Transverse colon (tissue), 4 donors: Measurements from ENCODE around the gene CDH19. TPM values are rescaled to one million over a fixed set of nuclear protein-coding genes. Genes with fewer than 3 reads are reported as not detected.
"Not testable (repeated sequence)": the region's sequence is repeated elsewhere in the genome, so short reads cannot be mapped to it uniquely, and the experiment has no call there.

Source experiments
- DNase-seq: peaks from one replicate; pipeline ENCODE4 v3.0.0-alpha.2; 2019
- H3K27ac ChIP-seq, 4 donors: fragments of 200-600 bp; sonication (generic); 2 replicates each; pipeline ENCODE4 v1.5.1; 2016 to 2018; ENCODE audit warnings: inconsistent platforms in 4 of 4
- H3K27me3 ChIP-seq: fragments of 200-600 bp; sonication (generic); 2 replicates; pipeline ENCODE4 v1.5.1; 2017; ENCODE audit warnings: inconsistent platforms
- H3K36me3 ChIP-seq, 4 donors: fragments of 200-600 bp; sonication (generic); 2 replicates each; pipeline ENCODE4 v1.5.1; 2017 to 2019; ENCODE audit warnings: inconsistent platforms in 4 of 4
- H3K4me1 ChIP-seq, 4 donors: fragments of 200-600 bp; sonication (generic); 2 replicates each; pipeline ENCODE4 v1.5.1; 2017 to 2020; ENCODE audit warnings: inconsistent platforms in 4 of 4
- H3K4me3 ChIP-seq, 4 donors: fragments of 200-600 bp; sonication (generic); 1 replicate in 1 of 4; 2 replicates in 3 of 4; pipeline versions ENCODE4 v1.5.1 to v1.6.1; 2017 to 2019; ENCODE audit warnings: inconsistent platforms in 4 of 4
- H3K9me3 ChIP-seq, 2 donors: fragments of 200-600 bp; sonication (generic); 2 replicates each; pipeline ENCODE4 v1.5.1; 2017 to 2019; ENCODE audit warnings: inconsistent platforms in 2 of 2
- EP300 ChIP-seq: sonication (generic); formaldehyde crosslinking; IDR thresholded peaks from one replicate; pipeline ENCODE4 v1.6.1; 2017; ENCODE audit warnings: antibody characterized with exemption, low read depth
- POLR2A ChIP-seq: fragments of 450-650 bp; IDR thresholded peaks from one replicate; pipeline ENCODE4 v1.6.1; 2016; ENCODE audit warnings: antibody characterized with exemption, mild to moderate bottlenecking, moderate library complexity
- POLR2AphosphoS5 ChIP-seq, 3 donors: sonication (generic); formaldehyde crosslinking; IDR thresholded peaks; one replicate each; pipeline ENCODE4 v1.6.1; 2016; ENCODE audit warnings: antibody characterized with exemption in 3 of 3
- WGBS, 2 donors: methylation state at CpG; one replicate each; pipeline ENCODE4 v1.1.5; 2018; ENCODE audit warnings: low coverage in 1 of 2; 5-methylcytosine and 5-hydroxymethylcytosine counted together
- in situ Hi-C, 4 donors: fragments of 200-750 bp; cut with MboI; loops; one replicate each; pipeline versions ENCODE4 v1.15.0 to v1.15.1; 2017; ENCODE audit warnings: low sequenced_read_pairs in 3 of 4, low pct_ligation_motif_present in 1 of 4, low pct_unique_long_range_greater_than_20kb in 1 of 4
- intact Hi-C: fragments of 100-400 bp; cut with DNase I; formaldehyde crosslinking; loops from one replicate; pipeline ENCODE4 v1.15.1; 2023; ENCODE audit warnings: low total_unique reads
- total RNA-seq, 4 donors: library from RNA; depleted of rRNA; stranded (reverse); fragments of >200 nt; gene quantifications; one replicate each; pipeline ENCODE4 v1.1.0, GENCODE V29; 2016
- TF ChIP-seq, protein P1 (sequence below), 5 experiments: fragments of 200-600 bp in 3 of 5; fragments of 450-650 bp in 2 of 5; sonication (generic) in 3 of 5; IDR thresholded peaks; 1 replicate in 2 of 5; 2 replicates in 3 of 5; pipeline ENCODE4 v1.5.1; 2016 to 2017; ENCODE audit warnings: antibody characterized with exemption in 5 of 5, inconsistent platforms in 3 of 5, mild to moderate bottlenecking in 2 of 5, moderate library complexity in 1 of 5

Gene CDH19
- total RNA-seq, 4 donors from 2014 or later, result 8.2 to 57.1 (median 8.7) TPM

DNA sequence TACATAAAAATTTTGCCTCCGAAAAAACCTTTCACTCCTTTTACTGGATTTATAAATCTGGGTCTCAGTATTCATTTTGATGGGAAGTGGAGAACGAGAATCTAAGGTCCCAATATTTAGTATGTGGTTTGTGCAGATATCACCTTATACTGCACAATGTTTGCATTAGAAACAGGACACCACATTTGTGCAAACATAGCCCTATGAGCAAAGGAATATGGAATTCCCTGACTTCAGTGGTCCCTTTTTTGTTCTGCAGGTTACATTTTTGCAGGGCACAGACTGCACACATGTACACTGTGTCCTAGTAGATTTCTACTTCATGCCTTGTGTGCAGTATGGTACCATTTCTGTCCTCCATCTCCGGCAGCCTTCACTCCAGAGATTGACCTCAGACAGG lies 130.0 kb downstream of the CDH19 start:
- H3K27me3 ChIP-seq, result no peaks in the 10 kb centered on the region
- no peak overlapping the region for H3K4me3 ChIP-seq
- no peak for DNase-seq
- H3K9me3 ChIP-seq, result no peaks in the 10 kb centered on the region
- no peak for TF ChIP-seq POLR2AphosphoS5 (IDR thresholded peaks at IDR 0.05)
- no peak for TF ChIP-seq EP300
- no peak for TF ChIP-seq POLR2A
- TF ChIP-seq, protein P1, sequence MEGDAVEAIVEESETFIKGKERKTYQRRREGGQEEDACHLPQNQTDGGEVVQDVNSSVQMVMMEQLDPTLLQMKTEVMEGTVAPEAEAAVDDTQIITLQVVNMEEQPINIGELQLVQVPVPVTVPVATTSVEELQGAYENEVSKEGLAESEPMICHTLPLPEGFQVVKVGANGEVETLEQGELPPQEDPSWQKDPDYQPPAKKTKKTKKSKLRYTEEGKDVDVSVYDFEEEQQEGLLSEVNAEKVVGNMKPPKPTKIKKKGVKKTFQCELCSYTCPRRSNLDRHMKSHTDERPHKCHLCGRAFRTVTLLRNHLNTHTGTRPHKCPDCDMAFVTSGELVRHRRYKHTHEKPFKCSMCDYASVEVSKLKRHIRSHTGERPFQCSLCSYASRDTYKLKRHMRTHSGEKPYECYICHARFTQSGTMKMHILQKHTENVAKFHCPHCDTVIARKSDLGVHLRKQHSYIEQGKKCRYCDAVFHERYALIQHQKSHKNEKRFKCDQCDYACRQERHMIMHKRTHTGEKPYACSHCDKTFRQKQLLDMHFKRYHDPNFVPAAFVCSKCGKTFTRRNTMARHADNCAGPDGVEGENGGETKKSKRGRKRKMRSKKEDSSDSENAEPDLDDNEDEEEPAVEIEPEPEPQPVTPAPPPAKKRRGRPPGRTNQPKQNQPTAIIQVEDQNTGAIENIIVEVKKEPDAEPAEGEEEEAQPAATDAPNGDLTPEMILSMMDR (IDR thresholded peaks at IDR 0.05), result no peak
- no peak overlapping the region for H3K27ac ChIP-seq
- intact Hi-C loops, result no loop called here
- no peaks in the 10 kb centered on the region for H3K4me1 ChIP-seq
- no peaks in the 10 kb centered on the region for H3K36me3 ChIP-seq
- in situ Hi-C loops, result no loop called here
- WGBS, 2 donors, result 63 to 69% methylated on average over 2 to 3 of the region's 3 CpGs

DNA sequence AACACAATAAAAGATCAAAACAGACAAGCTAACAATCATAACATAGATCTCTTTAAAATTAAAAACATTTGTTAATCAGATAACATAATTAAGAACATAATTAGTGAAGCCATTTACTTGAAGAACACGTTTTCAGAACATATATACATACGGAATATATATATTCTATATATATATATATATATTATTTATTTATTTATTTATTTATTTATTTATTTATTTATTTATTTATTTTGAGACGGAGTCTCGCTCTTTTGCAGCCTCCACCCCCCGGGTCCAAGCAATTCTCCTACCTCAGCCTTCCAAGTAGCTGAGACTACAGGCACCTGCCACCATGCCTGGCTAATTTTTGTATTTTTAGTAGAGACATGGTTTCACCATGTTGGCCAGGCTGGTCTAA lies 137.7 kb downstream of the CDH19 start:
- intact Hi-C loops, H3K4me1 ChIP-seq, H3K9me3 ChIP-seq, in situ Hi-C loops, DNase-seq, H3K27me3 ChIP-seq, H3K27ac ChIP-seq, H3K4me3 ChIP-seq, H3K36me3 ChIP-seq: not testable (repeated sequence)
- 67 to 89% methylated on average over 5 of the region's 5 CpGs for WGBS, 2 donors

DNA sequence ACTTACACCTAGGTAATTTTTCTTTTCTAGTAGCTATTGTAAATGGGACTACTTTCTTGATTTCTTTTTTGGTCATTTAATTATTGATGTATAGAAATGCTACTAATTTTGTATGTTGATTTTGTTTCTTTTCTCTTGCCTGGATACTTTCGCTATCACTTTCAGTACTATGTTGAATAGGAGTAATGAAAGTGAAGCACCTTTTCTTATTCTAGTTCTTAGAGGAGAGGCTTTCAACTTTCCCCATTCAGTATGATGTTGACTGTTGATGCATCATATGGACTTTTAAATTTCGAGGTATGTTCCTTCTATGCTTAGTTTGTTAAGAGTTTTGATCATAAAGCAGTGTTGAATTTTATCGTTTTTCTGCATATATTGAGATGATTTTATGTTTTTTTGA lies 142.5 kb downstream of the CDH19 start:
- TF ChIP-seq POLR2AphosphoS5 (IDR thresholded peaks at IDR 0.05) (no peak), POLR2A (no peak), EP300 (no peak)
- TF ChIP-seq, protein P1 (IDR thresholded peaks at IDR 0.05), result no peak
- Histone ChIP-seq H3K27ac (no peak overlapping the region), H3K4me3 (no peak overlapping the region), H3K9me3 (no peaks in the 10 kb centered on the region), H3K27me3 (no peaks in the 10 kb centered on the region), H3K36me3 (no peaks in the 10 kb centered on the region), H3K4me1 (no peaks in the 10 kb centered on the region)
- no peak for DNase-seq
- in situ Hi-C loops, result no loop called here
- 56 to 65% methylated on average over 3 of the region's 3 CpGs for WGBS, 2 donors
- intact Hi-C loops, result no loop called here

DNA sequence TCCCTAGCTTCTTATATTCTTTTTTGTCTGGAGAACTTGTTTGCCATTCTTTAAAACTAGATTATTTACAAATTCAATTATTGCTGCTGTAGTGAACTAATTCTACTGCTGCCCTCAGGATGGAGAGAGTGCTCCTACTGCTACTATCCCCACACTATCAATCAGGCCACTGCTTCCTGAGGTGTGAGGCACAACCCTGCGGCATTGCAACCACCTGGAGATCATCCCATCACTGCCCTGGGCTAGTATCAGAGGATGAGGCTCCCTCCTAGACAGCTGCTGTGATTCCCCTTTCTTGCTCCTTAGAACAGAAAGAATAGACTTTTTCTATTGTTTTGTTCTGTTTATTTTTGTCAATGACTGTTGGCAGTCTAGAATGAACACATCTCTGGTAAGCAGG lies 146.6 kb downstream of the CDH19 start:
- in situ Hi-C loops, result no loop called here
- no peak overlapping the region for H3K4me3 ChIP-seq
- H3K9me3 ChIP-seq, result no peaks in the 10 kb centered on the region
- TF ChIP-seq POLR2AphosphoS5 (IDR thresholded peaks at IDR 0.05) (no peak), EP300 (no peak), POLR2A (no peak)
- TF ChIP-seq, protein P1 (IDR thresholded peaks at IDR 0.05), result no peak
- intact Hi-C loops, result no loop called here
- no peaks in the 10 kb centered on the region for H3K4me1 ChIP-seq
- H3K36me3 ChIP-seq, result no peaks in the 10 kb centered on the region
- no peak for DNase-seq
- no peaks in the 10 kb centered on the region for H3K27me3 ChIP-seq
- 50 to 100% methylated on average over 1 of the region's 1 CpG for WGBS, 2 donors
- no peak overlapping the region for H3K27ac ChIP-seq
